ENCODE data around the gene IFT43.

DNA sequence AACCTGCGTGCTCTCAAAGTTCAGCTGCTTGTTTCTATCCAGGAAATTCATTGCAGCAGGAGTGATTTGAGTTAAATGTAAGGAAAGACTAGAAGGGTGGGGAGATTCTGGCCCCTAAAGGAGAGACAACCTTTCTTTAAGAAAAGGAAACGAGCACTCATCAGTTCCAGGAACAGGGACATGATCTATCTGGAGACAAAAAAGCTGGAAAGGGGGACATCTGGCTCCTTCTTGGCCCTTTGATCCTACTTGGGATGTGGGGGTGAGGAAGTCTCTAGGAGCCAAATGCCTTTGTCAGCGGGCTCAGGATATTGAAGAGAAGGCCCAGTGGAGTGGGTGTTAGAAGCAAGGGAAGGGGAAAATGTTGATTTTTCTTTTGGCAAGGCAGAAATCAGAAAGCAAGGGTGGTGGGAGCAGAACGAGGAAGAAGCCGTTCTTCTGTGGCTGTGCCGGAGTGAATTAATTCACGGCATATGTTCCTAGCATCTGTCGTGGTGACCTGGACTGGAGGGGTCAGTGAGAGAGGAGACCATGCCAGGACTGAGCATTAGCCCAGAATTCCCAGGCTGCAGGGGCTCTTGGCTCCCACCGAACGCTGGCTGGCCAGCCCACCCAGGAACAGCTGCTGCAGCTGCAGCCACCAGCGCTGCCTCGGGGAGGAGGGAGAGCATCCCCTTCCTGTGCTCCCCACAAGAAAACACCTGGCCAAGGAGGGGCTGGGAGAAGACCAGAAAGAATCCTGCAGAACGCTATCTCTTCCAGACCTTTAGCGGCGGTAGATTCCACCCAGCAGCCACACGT, 103.4 kb downstream of the IFT43 start:
- TF ChIP-seq FOXM1 (IDR thresholded peaks at IDR 0.05; ENCODE audit: borderline replicate concordance), result no peak
- no peak for TF ChIP-seq L3MBTL2 (conservative IDR thresholded peaks at IDR 0.05)
- no peak for TF ChIP-seq TARDBP (IDR thresholded peaks at IDR 0.05)
- TF ChIP-seq FOXK2 (IDR thresholded peaks at IDR 0.05), result no peak
- TF ChIP-seq CTBP1 (IDR thresholded peaks at IDR 0.05; ENCODE audit: borderline replicate concordance), result no peak

Measured in HEK293T (cell line).